IMR-90 (cell line): ENCODE measurements around the gene SURF2. TPM values are rescaled to one million over a fixed set of nuclear protein-coding genes. Genes with fewer than 3 reads are reported as not detected.

Experiments used
- ATAC-seq: fragments of 200-7000 bp; cut with Tn5 transposase; 2 replicates; pipeline ENCODE4 v1.9.1; 2020; ENCODE audit warnings: low read depth, mild to moderate bottlenecking, moderate library complexity
- BruUV-seq: library from RNA; stranded (reverse); fragments of 400-500 nt; replicated peaks from 2 replicates; lab custom pipeline; 2021; lab: Mats Ljungman, UMichigan
- CTCF ChIA-PET: fragments of 300-600 bp; formaldehyde crosslinking; extraction: SDS; loops from one replicate; lab custom pipeline; 2021; ENCODE audit warnings: antibody characterized with exemption; lab: Yijun Ruan, JAX
- POLR2A ChIA-PET: fragments of 300-600 bp; sonication (Branson Sonifier 250); formaldehyde crosslinking; loops from one replicate; lab custom pipeline; 2022; ENCODE audit warnings: antibody characterized with exemption; ENCODE audit not compliant: unreplicated experiment; lab: Charles Lee
- DNase-seq: peaks from one replicate; pipeline ENCODE4 v3.0.0; 2013
- H2AFZ ChIP-seq: replicated peaks from 2 replicates; pipeline ENCODE3; 2013; ENCODE audit warnings: low read length, mild to moderate bottlenecking; ENCODE audit not compliant: poor library complexity
- H2AK5ac ChIP-seq: 2 replicates; pipeline ENCODE4 v1.6.1; 2013; ENCODE audit warnings: low read depth, low read length, inconsistent platforms
- H2AK9ac ChIP-seq: replicated peaks from 2 replicates; pipeline ENCODE3; 2013; ENCODE audit warnings: mild to moderate bottlenecking, low read depth, low read length, moderate library complexity; ENCODE audit not compliant: poor library complexity
- H2BK120ac ChIP-seq: 2 replicates; pipeline ENCODE4 v1.6.1; 2013; ENCODE audit warnings: low read depth, low read length, inconsistent platforms
- H2BK15ac ChIP-seq: 3 replicates; pipeline ENCODE4 v1.6.1; 2013; ENCODE audit warnings: low read depth, low read length, inconsistent platforms
- H2BK20ac ChIP-seq: 2 replicates; pipeline ENCODE4 v1.6.1; 2013; ENCODE audit warnings: low read depth, mild to moderate bottlenecking, inconsistent platforms, low read length, moderate library complexity
- H2BK5ac ChIP-seq: 2 replicates; pipeline ENCODE4 v1.6.1; 2013; ENCODE audit warnings: mild to moderate bottlenecking, low read depth, low read length, inconsistent platforms; ENCODE audit not compliant: poor library complexity, severe bottlenecking
- H3K14ac ChIP-seq: replicated peaks from 2 replicates; pipeline ENCODE4 v1.6.1; 2013; ENCODE audit warnings: low read depth, low read length, inconsistent platforms
- H3K18ac ChIP-seq: 2 replicates; pipeline ENCODE4 v1.6.1; 2013; ENCODE audit warnings: low read depth, low read length, control low read depth
- H3K23ac ChIP-seq: 2 replicates; pipeline ENCODE4 v1.6.1; 2013; ENCODE audit warnings: low read depth, low read length, inconsistent platforms
- H3K27ac ChIP-seq: 2 replicates; pipeline ENCODE4 v1.5.1; 2013; ENCODE audit warnings: mild to moderate bottlenecking, control low read depth, low read length; ENCODE audit not compliant: insufficient read depth
- H3K27me3 ChIP-seq: 2 replicates; pipeline ENCODE4 v1.6.1; 2013; ENCODE audit warnings: low read length; ENCODE audit not compliant: control insufficient read depth, insufficient read depth
- H3K36me3 ChIP-seq: 2 replicates; pipeline ENCODE4 v1.6.1; 2013; ENCODE audit warnings: low read length, mixed read lengths; ENCODE audit not compliant: control insufficient read depth, insufficient read depth
- H3K4ac ChIP-seq: 2 replicates; pipeline ENCODE4 v1.6.1; 2013; ENCODE audit warnings: low read depth, low read length, inconsistent platforms
- H3K4me1 ChIP-seq: 2 replicates; pipeline ENCODE4 v1.6.1; 2013; ENCODE audit warnings: low read length, mixed read lengths; ENCODE audit not compliant: control insufficient read depth, insufficient read depth
- H3K4me2 ChIP-seq: 2 replicates; pipeline ENCODE4 v1.6.1; 2013; ENCODE audit warnings: low read depth, mild to moderate bottlenecking, control low read depth, low read length, moderate library complexity
- H3K4me3 ChIP-seq: 2 replicates; pipeline ENCODE4 v1.5.1; 2013; ENCODE audit warnings: low read depth, mild to moderate bottlenecking, control low read depth, low read length, moderate library complexity; ENCODE audit not compliant: insufficient read depth
- H3K56ac ChIP-seq: 2 replicates; pipeline ENCODE4 v1.6.1; 2013; ENCODE audit warnings: low read length, inconsistent platforms; ENCODE audit not compliant: insufficient read depth; ENCODE audit errors: extremely low read depth
- H3K79me1 ChIP-seq, 2 experiments: 2 replicates each; pipeline ENCODE4 v1.6.1; 2013; ENCODE audit warnings: low read length in 2 of 2, inconsistent platforms in 1 of 2, low read depth in 1 of 2
- H3K9ac ChIP-seq: 2 replicates; pipeline ENCODE4 v1.6.1; 2013; ENCODE audit warnings: low read depth, low read length, control low read depth
- H3K9me1 ChIP-seq: 2 replicates; pipeline ENCODE4 v1.6.1; 2013; ENCODE audit warnings: low read length, inconsistent platforms; ENCODE audit not compliant: insufficient read depth
- H3K9me3 ChIP-seq: 2 replicates; pipeline ENCODE4 v1.6.1; 2013; ENCODE audit warnings: low read length; ENCODE audit not compliant: control insufficient read depth, insufficient read depth
- H4K20me1 ChIP-seq: 2 replicates; pipeline ENCODE4 v1.6.1; 2013; ENCODE audit warnings: low read length, inconsistent platforms; ENCODE audit not compliant: insufficient read depth
- H4K5ac ChIP-seq: 2 replicates; pipeline ENCODE4 v1.6.1; 2013; ENCODE audit warnings: mild to moderate bottlenecking, low read depth, low read length, control low read depth
- H4K8ac ChIP-seq, 2 experiments: 2 replicates each; pipeline ENCODE4 v1.6.1; 2013; ENCODE audit warnings: low read depth in 2 of 2, low read length in 2 of 2, control low read depth in 1 of 2, inconsistent platforms in 1 of 2
- H4K91ac ChIP-seq: 2 replicates; pipeline ENCODE4 v1.6.1; 2013; ENCODE audit warnings: low read depth, low read length, inconsistent platforms; ENCODE audit not compliant: insufficient read depth
- CEBPB ChIP-seq: IDR thresholded peaks from 2 replicates; pipeline ENCODE4 v1.6.1; 2012; ENCODE audit warnings: low read depth, low read length, improper control_type of control experiment
- WGBS, 2 experiments: methylation state at CpG; one replicate each; pipeline versions ENCODE4 v1.1.5 to v1.1.7; 2013; ENCODE audit warnings: missing lambda C conversion rate in 2 of 2; ENCODE audit not compliant: insufficient read length in 1 of 2; ENCODE audit errors: extremely low coverage in 2 of 2; 5-methylcytosine and 5-hydroxymethylcytosine counted together
- dilution Hi-C: fragments of 300-500 bp; cut with HindIII; formaldehyde crosslinking; loops from one replicate; pipeline ENCODE4 v1.14.3; 2018; ENCODE audit warnings: low sequenced_read_pairs; ENCODE audit not compliant: unreplicated experiment
- in situ Hi-C: fragments of 300-500 bp; cut with MboI; formaldehyde crosslinking; loops from 3 replicates; pipeline ENCODE4 v1.14.3; 2019; ENCODE audit warnings: low sequenced_read_pairs, inconsistent platforms, mixed read lengths
- intact Hi-C: fragments of 100-400 bp; cut with micrococcal nuclease; formaldehyde crosslinking; loops from 2 replicates; pipeline ENCODE4 v1.10.0; 2022
- polyA plus RNA-seq, 3 experiments: library from polyadenylated mRNA; depleted of rRNA; stranded (reverse); fragments of >200 nt; gene quantifications; 2 replicates each; pipeline ENCODE4 v1.2.3, GENCODE V29; 2012; ENCODE audit warnings: low replicate concordance in 1 of 3
- total RNA-seq: library from RNA; depleted of rRNA; stranded (reverse); fragments of >200 nt; gene quantifications from 2 replicates; pipeline ENCODE4 v1.2.3, GENCODE V29; 2012

SURF2 gene
- total and polyA plus RNA-seq, 2 of the 4 experiments (the other 2 are of a cell fraction), result 9.9 to 16.3 TPM

DNA sequence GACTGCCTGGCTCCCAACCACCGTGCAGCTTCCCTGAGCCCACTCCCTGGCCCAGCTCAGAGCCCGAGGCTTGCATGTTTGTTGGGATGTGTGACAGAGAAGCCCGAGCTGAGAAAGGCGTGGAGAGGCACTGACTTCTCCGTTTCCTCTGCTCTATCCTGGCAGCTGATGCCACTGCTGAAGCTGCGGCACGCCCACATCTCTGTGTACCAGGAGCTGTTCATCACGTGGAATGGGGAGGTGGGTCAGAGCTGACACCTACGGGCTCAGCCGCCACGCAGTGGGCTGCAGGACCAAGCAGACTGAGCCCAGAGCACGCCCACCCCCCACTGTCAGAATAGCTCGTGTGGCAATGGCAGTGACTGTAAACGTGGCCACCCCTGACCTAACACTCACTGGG, 29.1 kb downstream of the SURF2 start:
- no peak overlapping the region for H3K23ac ChIP-seq
- no peak overlapping the region for H4K8ac ChIP-seq
- in situ Hi-C loops, result no loop called here
- H3K36me3 ChIP-seq, result no peaks in the 10 kb centered on the region
- no peak for TF ChIP-seq CEBPB
- peaks cover 1% of the 10 kb centered on the region; the same call in 1 of the 2 replicates for H3K27me3 ChIP-seq
- H3K9me1 ChIP-seq, result no peaks in the 10 kb centered on the region
- H2BK20ac ChIP-seq, result no peak overlapping the region
- H3K27ac ChIP-seq, result no peak overlapping the region
- H2AK9ac ChIP-seq, result no peak overlapping the region
- ATAC-seq (no peak), DNase-seq (no peak)
- intact Hi-C loops, result no loop called here
- no peak overlapping the region for H3K4me3 ChIP-seq
- H2BK5ac ChIP-seq, result no peak overlapping the region
- no peak overlapping the region for H3K9ac ChIP-seq
- H2BK15ac ChIP-seq, result no peak overlapping the region
- H3K9me3 ChIP-seq, result no peaks in the 10 kb centered on the region
- H4K20me1 ChIP-seq, result no peaks in the 10 kb centered on the region; the same call in 1 of the 2 replicates
- no peaks in the 10 kb centered on the region for H3K4me1 ChIP-seq
- H4K5ac ChIP-seq, result no peak overlapping the region
- no peak overlapping the region for H2BK120ac ChIP-seq
- H3K4me2 ChIP-seq, result no peak overlapping the region
- BruUV-seq, result no TSS peak
- ChIA-PET CTCF (no interaction called here), POLR2A (no interaction called here)
- dilution Hi-C loops, result no loop called here
- H3K56ac ChIP-seq, result no peak overlapping the region
- no peak overlapping the region for H2AFZ ChIP-seq
- no peak overlapping the region for H3K14ac ChIP-seq
- WGBS, 2 experiments, result 64% methylated on average over 8 of the region's 14 CpGs; no CpG with 5 or more reads in 1 of the 2 experiments
- H4K91ac ChIP-seq, result no peak overlapping the region
- no peak overlapping the region for H3K4ac ChIP-seq
- H3K79me1 ChIP-seq, result no peaks in the 10 kb centered on the region
- H2AK5ac ChIP-seq, result no peak overlapping the region
- no peak overlapping the region for H3K18ac ChIP-seq
